MM.1S (cell line): Measurements from ENCODE around the gene OR2S2.

Experiments used
- CTCF ChIP-seq: fragments of 300-600 bp; sonication (generic); IDR thresholded peaks from 2 replicates; pipeline ENCODE4 v1.5.1; 2016; ENCODE audit warnings: antibody characterized with exemption, low read length, mixed read lengths
- EZH2 ChIP-seq: fragments of 300-600 bp; sonication (generic); optimal IDR thresholded peaks from 2 replicates; pipeline ENCODE3; 2017; ENCODE audit warnings: low read depth, mild to moderate bottlenecking, antibody characterized with exemption, low read length, mixed read lengths
- EZH2phosphoT487 ChIP-seq: fragments of 300-600 bp; sonication (generic); IDR thresholded peaks from 2 replicates; pipeline ENCODE4 v1.6.1; 2018; ENCODE audit warnings: antibody characterized with exemption, low read length

GRCh38 chr9:35917261-35917660, 40.7 kb downstream of the OR2S2 start:
- no peak for TF ChIP-seq CTCF
- no peak for TF ChIP-seq EZH2
- no peak for TF ChIP-seq EZH2phosphoT487
